ENCODE results near the gene SHISA5. TPM values are rescaled to one million over a fixed set of nuclear protein-coding genes. Genes with fewer than 3 reads are reported as not detected.

The SHISA5 gene
- total and polyA plus RNA-seq, 2 of the 4 experiments (the other 2 are of a cell fraction): 82.3 to 162 TPM

GRCh38 chr3:48467473-48468267, 36.3 kb downstream of the SHISA5 start:
- peak overlapping the region; percentile 21; the same call in 1 of the 2 replicates for H4K91ac ChIP-seq (ENCODE audit: insufficient read depth, low read depth, low read length)
- H3K4ac ChIP-seq (ENCODE audit: low read depth, low read length): peak overlapping the region; percentile 53
- ATAC-seq (ENCODE audit: low read depth): no peak
- no peak overlapping the region for H3K4me3 ChIP-seq (ENCODE audit: insufficient read depth, low read depth, low read length)
- no peak overlapping the region for H2BK20ac ChIP-seq (ENCODE audit: low read depth, low read length)
- no peak overlapping the region for H4K5ac ChIP-seq (ENCODE audit: low read depth, low read length)
- H2AK5ac ChIP-seq (ENCODE audit: low read depth, low read length): peak overlapping the region; percentile 93
- H2BK120ac ChIP-seq (ENCODE audit: low read depth, low read length): no peak overlapping the region
- H3K9ac ChIP-seq (ENCODE audit: low read depth, low read length): no peak overlapping the region
- intact Hi-C loops (cut with micrococcal nuclease) (loop anchor here (5.0 kb wide), 1 partner anchor 220 kb away; the partner anchor contains the start of gene NCKIPSD), dilution Hi-C loops (cut with HindIII; ENCODE audit: low sequenced_read_pairs, unreplicated experiment) (no loop called here), in situ Hi-C loops (cut with MboI; ENCODE audit: low sequenced_read_pairs) (loop anchor here (5.0 to 10.0 kb wide), 2 partner anchors 90 to 197 kb away; partner anchors contain the start of genes CELSR3 and PFKFB4)
- peak overlapping the region; percentile 98 for H2BK5ac ChIP-seq (ENCODE audit: low read depth, low read length, poor library complexity, severe bottlenecking)
- no peak for DNase-seq
- no peak overlapping the region for H3K14ac ChIP-seq (replicated peaks; ENCODE audit: low read depth, low read length)
- peak overlapping the region in 1 of 2 experiments; percentile 97; a peak in 1 of 4 replicates for H4K8ac ChIP-seq (ENCODE audit: low read depth in 2 of 2, low read length in 2 of 2)
- no peaks in the 10 kb centered on the region for H3K27me3 ChIP-seq (ENCODE audit: control insufficient read depth, insufficient read depth, low read length)
- peaks cover 22% of the 10 kb centered on the region for H3K4me1 ChIP-seq (ENCODE audit: control insufficient read depth, insufficient read depth, low read length)
- H3K36me3 ChIP-seq (ENCODE audit: control insufficient read depth, insufficient read depth, low read length): peaks cover 34% of the 10 kb centered on the region
- peak overlapping the region; percentile 89 for H2AK9ac ChIP-seq (replicated peaks; ENCODE audit: low read depth, low read length, poor library complexity)
- no peak overlapping the region for H3K18ac ChIP-seq (ENCODE audit: low read depth, low read length)
- H2BK15ac ChIP-seq (ENCODE audit: low read depth, low read length): no peak overlapping the region
- no peak overlapping the region for H2AFZ ChIP-seq (replicated peaks; ENCODE audit: low read length, poor library complexity)
- H3K4me2 ChIP-seq (ENCODE audit: low read depth, low read length): no peak overlapping the region
- no peak overlapping the region for H3K56ac ChIP-seq (ENCODE audit: extremely low read depth, insufficient read depth, low read length)
- H3K23ac ChIP-seq (ENCODE audit: low read depth, low read length): peak overlapping the region; percentile 66
- H3K9me3 ChIP-seq (ENCODE audit: control insufficient read depth, insufficient read depth, low read length): no peaks in the 10 kb centered on the region
- ChIA-PET POLR2A (ENCODE audit: unreplicated experiment) (no interaction called here), CTCF (no interaction called here)
- H3K79me1 ChIP-seq (ENCODE audit: low read depth in 1 of 2, low read length in 2 of 2): peaks cover 2 to 59% of the 10 kb centered on the region in 2 experiments; a peak in 3 of 4 replicates
- peaks cover 8% of the 10 kb centered on the region; the same call in 1 of the 2 replicates for H3K9me1 ChIP-seq (ENCODE audit: insufficient read depth, low read length)
- H3K27ac ChIP-seq (ENCODE audit: insufficient read depth, low read length): peak overlapping the region; percentile 92
- no TSS peak for BruUV-seq (replicated peaks)
- no CpG with 5 or more reads among the region's 7 CpGs for WGBS, 2 experiments (ENCODE audit: extremely low coverage in 2 of 2, insufficient read length in 1 of 2)
- no peaks in the 10 kb centered on the region; the same call in 1 of the 2 replicates for H4K20me1 ChIP-seq (ENCODE audit: insufficient read depth, low read length)
- TF ChIP-seq BHLHE40 (IDR thresholded peaks at IDR 0.05; ENCODE audit: low read depth, low read length): no peak
- no peak for TF ChIP-seq FOS (IDR thresholded peaks at IDR 0.05; ENCODE audit: low read depth, low read length)
- TF ChIP-seq RCOR1 (IDR thresholded peaks at IDR 0.05; ENCODE audit: insufficient replicate concordance, low read length): no peak
- TF ChIP-seq CEBPB (IDR thresholded peaks at IDR 0.05; ENCODE audit: low read depth, low read length): no peak
- TF ChIP-seq RAD21 (IDR thresholded peaks at IDR 0.05; ENCODE audit: low read length): no peak
- no peak for TF ChIP-seq MXI1 (IDR thresholded peaks at IDR 0.05; ENCODE audit: borderline replicate concordance, low read depth, low read length)
- no peak for TF ChIP-seq MAZ (IDR thresholded peaks at IDR 0.05; ENCODE audit: borderline replicate concordance, low read depth, low read length)
- no peak for TF ChIP-seq MAFK (IDR thresholded peaks at IDR 0.05; ENCODE audit: low read depth, low read length)
- no peak for TF ChIP-seq NFE2L2 (IDR thresholded peaks at IDR 0.05; ENCODE audit: low read depth, low read length)
- TF ChIP-seq, protein P1, sequence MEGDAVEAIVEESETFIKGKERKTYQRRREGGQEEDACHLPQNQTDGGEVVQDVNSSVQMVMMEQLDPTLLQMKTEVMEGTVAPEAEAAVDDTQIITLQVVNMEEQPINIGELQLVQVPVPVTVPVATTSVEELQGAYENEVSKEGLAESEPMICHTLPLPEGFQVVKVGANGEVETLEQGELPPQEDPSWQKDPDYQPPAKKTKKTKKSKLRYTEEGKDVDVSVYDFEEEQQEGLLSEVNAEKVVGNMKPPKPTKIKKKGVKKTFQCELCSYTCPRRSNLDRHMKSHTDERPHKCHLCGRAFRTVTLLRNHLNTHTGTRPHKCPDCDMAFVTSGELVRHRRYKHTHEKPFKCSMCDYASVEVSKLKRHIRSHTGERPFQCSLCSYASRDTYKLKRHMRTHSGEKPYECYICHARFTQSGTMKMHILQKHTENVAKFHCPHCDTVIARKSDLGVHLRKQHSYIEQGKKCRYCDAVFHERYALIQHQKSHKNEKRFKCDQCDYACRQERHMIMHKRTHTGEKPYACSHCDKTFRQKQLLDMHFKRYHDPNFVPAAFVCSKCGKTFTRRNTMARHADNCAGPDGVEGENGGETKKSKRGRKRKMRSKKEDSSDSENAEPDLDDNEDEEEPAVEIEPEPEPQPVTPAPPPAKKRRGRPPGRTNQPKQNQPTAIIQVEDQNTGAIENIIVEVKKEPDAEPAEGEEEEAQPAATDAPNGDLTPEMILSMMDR (conservative IDR thresholded peaks at IDR 0.05; ENCODE audit: low read depth, low read length): no peak
- no peak for TF ChIP-seq CHD1 (IDR thresholded peaks at IDR 0.05; ENCODE audit: low read depth, low read length)
- no peak for TF ChIP-seq SMC3 (IDR thresholded peaks at IDR 0.05; ENCODE audit: low read depth, low read length)
- TF ChIP-seq POLR2A (IDR thresholded peaks at IDR 0.05; ENCODE audit: low read depth, low read length): no peak
- no peak for TF ChIP-seq USF2 (IDR thresholded peaks at IDR 0.05; ENCODE audit: low read depth, low read length)
